Activated T-cell treated with anti-CD3 and anti-CD28 coated beads, Interleukin-2, amount 50 U/mL, for 4 hours (primary cell): ENCODE data around the gene TCF7. TPM values are rescaled to one million over a fixed set of nuclear protein-coding genes. Genes with fewer than 3 reads are reported as not detected.
"Not testable (repeated sequence)": the region's sequence is repeated elsewhere in the genome, so short reads cannot be mapped to it uniquely, and the experiment has no call there.

Source experiments
- ATAC-seq, 2 donors: fragments of 200-7000 bp; cut with Tn5 transposase; one replicate each; pipeline ENCODE4 v1.10.0; 2021
- DNase-seq: peaks from one replicate; pipeline ENCODE4 v3.0.0-alpha.2; 2020
- H3K27me3 Mint-ChIP-seq: one replicate; pipeline ENCODE4 v1.8.0; 2021; ENCODE audit warnings: low read depth, mixed read lengths
- H3K36me3 Mint-ChIP-seq: one replicate; pipeline ENCODE4 v1.8.0; 2022; ENCODE audit warnings: mixed read lengths; ENCODE audit not compliant: insufficient read depth
- H3K4me1 Mint-ChIP-seq: one replicate; pipeline ENCODE4 v1.8.0; 2021; ENCODE audit warnings: low read depth, mixed read lengths
- H3K4me3 Mint-ChIP-seq: one replicate; pipeline ENCODE4 v1.8.0; 2021; ENCODE audit warnings: mild to moderate bottlenecking, moderate library complexity, mixed read lengths
- H3K9me3 Mint-ChIP-seq: one replicate; pipeline ENCODE4 v1.8.0; 2021; ENCODE audit warnings: mixed read lengths
- total RNA-seq, 3 donors: library from RNA; stranded (reverse); gene quantifications; one replicate each; pipeline ENCODE4 v1.2.1, GENCODE V29; 2021

The TCF7 gene
- total RNA-seq, 3 donors from 2014 or later: 34.4 to 49.7 (median 37.3) TPM

- no peaks in the 10 kb centered on the region for H3K9me3 Mint-ChIP-seq
- no peaks in the 10 kb centered on the region for H3K27me3 Mint-ChIP-seq
- DNase-seq (no peak), ATAC-seq (no peak)
- peaks cover 28% of the 10 kb centered on the region for H3K36me3 Mint-ChIP-seq
- peaks cover 34% of the 10 kb centered on the region for H3K4me1 Mint-ChIP-seq
- no peak overlapping the region for H3K4me3 Mint-ChIP-seq
Observed at GRCh38 chr5:134146651-134147518, 32.4 kb downstream of the TCF7 start.

- H3K9me3 Mint-ChIP-seq: no peaks in the 10 kb centered on the region
- peaks cover 27% of the 10 kb centered on the region for H3K36me3 Mint-ChIP-seq
- H3K4me1 Mint-ChIP-seq: peaks cover 45% of the 10 kb centered on the region
- H3K27me3 Mint-ChIP-seq: no peaks in the 10 kb centered on the region
- no peak overlapping the region for H3K4me3 Mint-ChIP-seq
- ATAC-seq (no peak), DNase-seq (no peak)
Observed at GRCh38 chr5:134148316-134148715, 33.8 kb downstream of the TCF7 start.

GRCh38 chr5:134148986-134149539 is 34.6 kb downstream of the TCF7 start:
- no peaks in the 10 kb centered on the region for H3K9me3 Mint-ChIP-seq
- no peak overlapping the region for H3K4me3 Mint-ChIP-seq

GRCh38 chr5:134149571-134150303 is 35.3 kb downstream of the TCF7 start:
- ATAC-seq (no peak), DNase-seq (no peak)
- H3K4me1 Mint-ChIP-seq: peaks cover 55% of the 10 kb centered on the region
- H3K4me3 Mint-ChIP-seq: no peak overlapping the region
- no peaks in the 10 kb centered on the region for H3K9me3 Mint-ChIP-seq
- no peaks in the 10 kb centered on the region for H3K27me3 Mint-ChIP-seq
- peaks cover 33% of the 10 kb centered on the region for H3K36me3 Mint-ChIP-seq

More at GRCh38 chr5:134148986-134149539, 34.6 kb downstream of the TCF7 start:
- ATAC-seq (no peak), DNase-seq (no peak)
- Mint-ChIP-seq H3K4me1 (peaks cover 52% of the 10 kb centered on the region), H3K27me3 (no peaks in the 10 kb centered on the region), H3K36me3 (peaks cover 34% of the 10 kb centered on the region)

GRCh38 chr5:134151723-134152122 is 37.2 kb downstream of the TCF7 start:
- Mint-ChIP-seq H3K4me3 (no peak overlapping the region), H3K27me3 (no peaks in the 10 kb centered on the region), H3K36me3 (peaks cover 45% of the 10 kb centered on the region), H3K4me1 (peaks cover 63% of the 10 kb centered on the region), H3K9me3 (no peaks in the 10 kb centered on the region)
- DNase-seq (no peak), ATAC-seq (no peak)

GRCh38 chr5:134152173-134152832 is 37.8 kb downstream of the TCF7 start:
- peaks cover 43% of the 10 kb centered on the region for H3K36me3 Mint-ChIP-seq
- ATAC-seq, H3K9me3 Mint-ChIP-seq, H3K4me3 Mint-ChIP-seq, DNase-seq, H3K27me3 Mint-ChIP-seq: not testable (repeated sequence)
- H3K4me1 Mint-ChIP-seq: peaks cover 61% of the 10 kb centered on the region

GRCh38 chr5:134153241-134153640 is 38.8 kb downstream of the TCF7 start:
- peaks cover 51% of the 10 kb centered on the region for H3K36me3 Mint-ChIP-seq
- H3K9me3 Mint-ChIP-seq: no peaks in the 10 kb centered on the region

GRCh38 chr5:134153657-134154056 is 39.2 kb downstream of the TCF7 start:
- DNase-seq: no peak
- Mint-ChIP-seq H3K4me1 (peaks cover 73% of the 10 kb centered on the region), H3K4me3 (no peak overlapping the region), H3K36me3 (peaks cover 54% of the 10 kb centered on the region), H3K9me3 (no peaks in the 10 kb centered on the region), H3K27me3 (no peaks in the 10 kb centered on the region)
- ATAC-seq: peak; percentile 49 to 59

More at GRCh38 chr5:134153241-134153640, 38.8 kb downstream of the TCF7 start:
- DNase-seq: no peak
- no peaks in the 10 kb centered on the region for H3K27me3 Mint-ChIP-seq
- H3K4me3 Mint-ChIP-seq: no peak overlapping the region
- ATAC-seq: no peak
- H3K4me1 Mint-ChIP-seq: peaks cover 70% of the 10 kb centered on the region

- Mint-ChIP-seq H3K9me3 (no peaks in the 10 kb centered on the region), H3K27me3 (no peaks in the 10 kb centered on the region), H3K4me3 (no peak overlapping the region), H3K36me3 (peaks cover 42% of the 10 kb centered on the region), H3K4me1 (peaks cover 43% of the 10 kb centered on the region)
- DNase-seq (no peak), ATAC-seq (peak; percentile 52 to 60)
Observed at GRCh38 chr5:134161513-134162395, 47.3 kb downstream of the TCF7 start.

- DNase-seq: no peak
- no peak for ATAC-seq
Observed at GRCh38 chr5:134162592-134162991, 48.1 kb downstream of the TCF7 start.

GRCh38 chr5:134171972-134172371 is 57.5 kb downstream of the TCF7 start:
- Mint-ChIP-seq H3K27me3 (no peaks in the 10 kb centered on the region), H3K9me3 (no peaks in the 10 kb centered on the region), H3K4me1 (peaks cover 52% of the 10 kb centered on the region), H3K4me3 (no peak overlapping the region), H3K36me3 (peaks cover 43% of the 10 kb centered on the region)
- ATAC-seq (no peak), DNase-seq (no peak)

More at GRCh38 chr5:134162592-134162991, 48.1 kb downstream of the TCF7 start:
- H3K4me1 Mint-ChIP-seq: peaks cover 41% of the 10 kb centered on the region
- no peak overlapping the region for H3K4me3 Mint-ChIP-seq
- peaks cover 45% of the 10 kb centered on the region for H3K36me3 Mint-ChIP-seq
- no peaks in the 10 kb centered on the region for H3K27me3 Mint-ChIP-seq
- no peaks in the 10 kb centered on the region for H3K9me3 Mint-ChIP-seq

GRCh38 chr5:134174841-134175839 is 60.7 kb downstream of the TCF7 start:
- Mint-ChIP-seq H3K27me3 (no peaks in the 10 kb centered on the region), H3K9me3 (no peaks in the 10 kb centered on the region), H3K4me1 (peaks cover 46% of the 10 kb centered on the region), H3K36me3 (peaks cover 22% of the 10 kb centered on the region), H3K4me3 (peak overlapping the region; percentile 97)
- DNase-seq (no peak), ATAC-seq (no peak)
